Measurements from ENCODE around the gene FBXL20.

DNA sequence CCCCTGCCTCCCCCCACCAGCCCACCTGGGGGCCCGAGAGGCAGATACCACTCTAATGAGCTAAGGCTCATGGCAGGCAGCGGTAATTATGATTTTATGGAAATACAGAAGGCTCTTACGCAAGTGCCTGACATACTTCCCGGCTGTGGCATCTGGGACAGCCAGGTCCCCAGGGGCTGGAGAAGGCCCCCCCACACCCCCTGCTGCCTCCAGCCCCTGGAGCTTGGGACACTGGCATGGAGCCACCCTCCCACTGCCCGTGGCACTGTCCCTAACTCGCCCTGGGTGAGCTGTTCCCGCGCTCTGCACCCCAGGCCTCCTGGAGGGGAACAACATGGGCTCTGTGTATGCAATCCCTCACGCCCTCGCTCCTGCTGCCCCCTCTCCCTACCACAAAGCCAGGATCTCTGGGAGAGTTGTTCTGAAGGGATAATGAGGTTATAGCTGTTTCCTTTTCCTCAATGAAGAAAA lies 170.3 kb downstream of the FBXL20 start:
- TF ChIP-seq, protein P1, sequence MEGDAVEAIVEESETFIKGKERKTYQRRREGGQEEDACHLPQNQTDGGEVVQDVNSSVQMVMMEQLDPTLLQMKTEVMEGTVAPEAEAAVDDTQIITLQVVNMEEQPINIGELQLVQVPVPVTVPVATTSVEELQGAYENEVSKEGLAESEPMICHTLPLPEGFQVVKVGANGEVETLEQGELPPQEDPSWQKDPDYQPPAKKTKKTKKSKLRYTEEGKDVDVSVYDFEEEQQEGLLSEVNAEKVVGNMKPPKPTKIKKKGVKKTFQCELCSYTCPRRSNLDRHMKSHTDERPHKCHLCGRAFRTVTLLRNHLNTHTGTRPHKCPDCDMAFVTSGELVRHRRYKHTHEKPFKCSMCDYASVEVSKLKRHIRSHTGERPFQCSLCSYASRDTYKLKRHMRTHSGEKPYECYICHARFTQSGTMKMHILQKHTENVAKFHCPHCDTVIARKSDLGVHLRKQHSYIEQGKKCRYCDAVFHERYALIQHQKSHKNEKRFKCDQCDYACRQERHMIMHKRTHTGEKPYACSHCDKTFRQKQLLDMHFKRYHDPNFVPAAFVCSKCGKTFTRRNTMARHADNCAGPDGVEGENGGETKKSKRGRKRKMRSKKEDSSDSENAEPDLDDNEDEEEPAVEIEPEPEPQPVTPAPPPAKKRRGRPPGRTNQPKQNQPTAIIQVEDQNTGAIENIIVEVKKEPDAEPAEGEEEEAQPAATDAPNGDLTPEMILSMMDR (conservative IDR thresholded peaks at IDR 0.05), result no peak
- TF ChIP-seq EZH2 (IDR thresholded peaks at IDR 0.05; ENCODE audit: low read depth), result no peak
